K562 (cell line): ENCODE results near the gene SND1. TPM values are rescaled to one million over a fixed set of nuclear protein-coding genes. Genes with fewer than 3 reads are reported as not detected.
A peak's percentile ranks its signal among the peaks of the same experiment; 100 is the strongest.
"Not testable (repeated sequence)": the region's sequence is repeated elsewhere in the genome, so short reads cannot be mapped to it uniquely, and the experiment has no call there.

ENCODE experiments used
- BCOR ChIP-seq: fragments of 450-650 bp; IDR thresholded peaks from 2 replicates; pipeline ENCODE4 v1.6.1; 2016
- CBX1 ChIP-seq: sonication (generic); IDR thresholded peaks from 2 replicates; pipeline ENCODE4 v1.6.1; 2016; ENCODE audit warnings: antibody characterized with exemption, low read depth, mild to moderate bottlenecking
- CCNT2 ChIP-seq: IDR thresholded peaks from 2 replicates; pipeline ENCODE4 v1.6.1; 2011; ENCODE audit warnings: borderline replicate concordance, low read depth, mild to moderate bottlenecking, moderate library complexity, mixed read lengths, low read length; ENCODE audit not compliant: insufficient read length; ENCODE audit errors: extremely low read depth
- CXXC5 ChIP-seq: fragments of 250-450 bp; sonication (Bioruptor Pico); IDR thresholded peaks from 2 replicates; pipeline ENCODE4 v1.8.0; 2022; ENCODE audit warnings: inconsistent platforms, mild to moderate bottlenecking, moderate library complexity
- DMBX1 ChIP-seq: fragments of 250-450 bp; sonication (Bioruptor Pico); IDR thresholded peaks from 2 replicates; pipeline ENCODE4 v1.8.0; 2022; ENCODE audit warnings: inconsistent platforms, mild to moderate bottlenecking, moderate library complexity, borderline replicate concordance
- DPF2 ChIP-seq: fragments of 450-650 bp; IDR thresholded peaks from 2 replicates; pipeline ENCODE4 v1.6.1; 2016
- FOXJ3 ChIP-seq: sonication (generic); formaldehyde crosslinking; IDR thresholded peaks from 2 replicates; pipeline ENCODE4 v1.4.0; 2020; ENCODE audit warnings: mild to moderate bottlenecking, missing genetic modification reagents
- HES1 ChIP-seq: fragments of 450-650 bp; IDR thresholded peaks from 2 replicates; pipeline ENCODE4 v1.6.1; 2016; ENCODE audit warnings: low read depth, mild to moderate bottlenecking, moderate library complexity
- HSF4 ChIP-seq: fragments of 250-450 bp; sonication (Bioruptor Pico); IDR thresholded peaks from 2 replicates; pipeline ENCODE4 v2.1.2; 2022; ENCODE audit warnings: mild to moderate bottlenecking, moderate library complexity, borderline replicate concordance
- LEF1 ChIP-seq: fragments of 450-650 bp; IDR thresholded peaks from 2 replicates; pipeline ENCODE4 v1.6.1; 2016; ENCODE audit warnings: mild to moderate bottlenecking
- NCOA1 ChIP-seq: fragments of 450-650 bp; IDR thresholded peaks from 2 replicates; pipeline ENCODE4 v1.6.1; 2016; ENCODE audit warnings: low read depth
- SMAD1 ChIP-seq: fragments of 150-350 bp; IDR thresholded peaks from 2 replicates; pipeline ENCODE4 v1.6.1; 2014; ENCODE audit warnings: low read length, low read depth; ENCODE audit not compliant: partially characterized antibody
- SMARCE1 ChIP-seq: fragments of 450-650 bp; IDR thresholded peaks from 2 replicates; pipeline ENCODE4 v1.7.1; 2016; ENCODE audit warnings: mild to moderate bottlenecking
- SPI1 ChIP-seq: IDR thresholded peaks from 2 replicates; pipeline ENCODE4 v1.6.1; 2011; ENCODE audit warnings: low read depth, low read length, control low read depth, borderline replicate concordance
- ZNF12 ChIP-seq: sonication (generic); formaldehyde crosslinking; IDR thresholded peaks from 2 replicates; pipeline ENCODE4 v1.4.0; 2020; ENCODE audit warnings: mild to moderate bottlenecking, missing genetic modification reagents
- ZNF699 ChIP-seq: fragments of 250-450 bp; sonication (Bioruptor Pico); IDR thresholded peaks from 2 replicates; pipeline ENCODE4 v1.8.0; 2021; ENCODE audit warnings: mild to moderate bottlenecking, moderate library complexity; ENCODE audit not compliant: insufficient replicate concordance
- polyA plus RNA-seq, 8 experiments: library from polyadenylated mRNA; depleted of rRNA in 4 of 8; stranded (reverse) in 5 of 8; unstranded in 3 of 8; fragments of >200 nt; fragmentation: Nextera tagmentation in 2 of 8; fragmentation: Illumina TruSeq in 1 of 8; extraction: Ambion mirVana in 2 of 8; extraction: Trizol in 1 of 8; gene quantifications; 2 replicates each; pipeline versions ENCODE4 v1.2.1 to v1.2.3, GENCODE V29; 2011 to 2014; ENCODE audit warnings: inconsistent platforms in 1 of 8, missing spikeins in 1 of 8
- total RNA-seq, 7 experiments: library from RNA; depleted of rRNA in 6 of 7; stranded (reverse); fragments of >200 nt in 6 of 7; fragmentation: Illumina TruSeq in 2 of 7; extraction: Trizol in 2 of 7; gene quantifications; 2 replicates each; pipeline versions ENCODE4 v1.2.1 to v1.2.3, GENCODE V29; 2011 to 2021; ENCODE audit warnings: low replicate concordance in 1 of 7
- TF ChIP-seq, protein P1 (sequence below), 3 experiments: fragments of 200-800 bp in 1 of 3; sonication (Bioruptor generic) in 1 of 3; sonication (generic) in 1 of 3; formaldehyde crosslinking in 1 of 3; IDR thresholded peaks; 2 replicates each; pipeline versions ENCODE4 v1.6.1 to v1.8.0; 2016 to 2022; ENCODE audit warnings: mild to moderate bottlenecking in 2 of 3, missing compliant biosample characterization in 2 of 3, missing genetic modification characterization in 2 of 3, missing genetic modification reagents in 1 of 3
- TF ChIP-seq, protein P2 (sequence below): sonication (generic); formaldehyde crosslinking; IDR thresholded peaks from 2 replicates; pipeline ENCODE4 v1.8.1; 2023; ENCODE audit warnings: mild to moderate bottlenecking, missing genetic modification reagents
- TF ChIP-seq, protein P3 (sequence below): sonication (generic); formaldehyde crosslinking; IDR thresholded peaks from 2 replicates; pipeline ENCODE4 v1.8.1; 2023; ENCODE audit warnings: mild to moderate bottlenecking, missing genetic modification reagents
- TF ChIP-seq, protein P4 (sequence below): fragments of 450-650 bp; formaldehyde crosslinking; IDR thresholded peaks from 2 replicates; pipeline ENCODE4 v1.4.0; 2020; ENCODE audit warnings: mild to moderate bottlenecking, mixed read lengths

SND1 gene
- total and polyA plus RNA-seq, 9 of the 15 experiments (the other 6 are each of a cell fraction or from before 2014, with no cell fraction given): 46.5 to 307 (median 191) TPM

DNA sequence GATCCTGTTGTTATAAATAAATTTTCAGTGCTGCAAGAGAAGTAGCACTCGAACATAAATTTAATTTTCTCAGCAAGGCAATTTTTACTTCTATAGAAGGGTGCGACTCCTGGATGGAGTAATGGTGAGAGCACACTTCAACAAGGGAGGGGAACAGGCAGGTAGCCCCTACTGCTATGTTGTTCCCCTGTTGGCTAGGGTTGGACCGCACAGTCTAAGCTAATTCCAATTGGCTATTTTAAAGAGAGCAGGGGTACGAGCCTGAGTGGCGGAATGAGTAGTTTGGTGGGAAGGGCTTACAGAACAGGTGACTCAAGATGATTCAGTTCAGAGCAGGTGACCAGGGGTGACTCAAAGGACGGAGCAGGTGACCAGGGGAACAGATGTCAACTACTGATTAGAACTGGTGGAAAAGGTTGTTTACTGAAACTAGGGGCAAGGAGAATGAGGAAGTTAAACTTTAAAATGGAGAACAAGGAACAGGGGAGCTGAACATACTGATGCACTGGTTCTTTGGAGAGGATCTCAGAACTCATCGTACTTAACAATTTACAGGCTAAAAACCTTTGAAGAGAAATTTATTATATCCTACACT lies 185.9 kb downstream of the SND1 start (continued):
- peak; percentile 36 for TF ChIP-seq ZNF699 (CRISPR knock-in tag)
- TF ChIP-seq, protein P1, sequence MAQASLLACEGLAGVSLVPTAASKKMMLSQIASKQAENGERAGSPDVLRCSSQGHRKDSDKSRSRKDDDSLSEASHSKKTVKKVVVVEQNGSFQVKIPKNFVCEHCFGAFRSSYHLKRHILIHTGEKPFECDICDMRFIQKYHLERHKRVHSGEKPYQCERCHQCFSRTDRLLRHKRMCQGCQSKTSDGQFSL (CRISPR knock-in tag; IDR thresholded peaks at IDR 0.05): 0 out of 2 replicates have a peak, but pooled peaks have one; percentile 40
- TF ChIP-seq, protein P1 (tag; IDR thresholded peaks at IDR 0.05): not testable (repeated sequence)
- 0 out of 2 replicates have a peak, but pooled peaks have one; percentile 57 for TF ChIP-seq ZNF12
- peak; percentile 46 for TF ChIP-seq CCNT2
- TF ChIP-seq CBX1: peak; percentile 88
- peak; percentile 73 for TF ChIP-seq HSF4 (CRISPR knock-in tag)
- peak; percentile 59; the same call in 1 of the 2 replicates for TF ChIP-seq SPI1
- TF ChIP-seq, protein P2, sequence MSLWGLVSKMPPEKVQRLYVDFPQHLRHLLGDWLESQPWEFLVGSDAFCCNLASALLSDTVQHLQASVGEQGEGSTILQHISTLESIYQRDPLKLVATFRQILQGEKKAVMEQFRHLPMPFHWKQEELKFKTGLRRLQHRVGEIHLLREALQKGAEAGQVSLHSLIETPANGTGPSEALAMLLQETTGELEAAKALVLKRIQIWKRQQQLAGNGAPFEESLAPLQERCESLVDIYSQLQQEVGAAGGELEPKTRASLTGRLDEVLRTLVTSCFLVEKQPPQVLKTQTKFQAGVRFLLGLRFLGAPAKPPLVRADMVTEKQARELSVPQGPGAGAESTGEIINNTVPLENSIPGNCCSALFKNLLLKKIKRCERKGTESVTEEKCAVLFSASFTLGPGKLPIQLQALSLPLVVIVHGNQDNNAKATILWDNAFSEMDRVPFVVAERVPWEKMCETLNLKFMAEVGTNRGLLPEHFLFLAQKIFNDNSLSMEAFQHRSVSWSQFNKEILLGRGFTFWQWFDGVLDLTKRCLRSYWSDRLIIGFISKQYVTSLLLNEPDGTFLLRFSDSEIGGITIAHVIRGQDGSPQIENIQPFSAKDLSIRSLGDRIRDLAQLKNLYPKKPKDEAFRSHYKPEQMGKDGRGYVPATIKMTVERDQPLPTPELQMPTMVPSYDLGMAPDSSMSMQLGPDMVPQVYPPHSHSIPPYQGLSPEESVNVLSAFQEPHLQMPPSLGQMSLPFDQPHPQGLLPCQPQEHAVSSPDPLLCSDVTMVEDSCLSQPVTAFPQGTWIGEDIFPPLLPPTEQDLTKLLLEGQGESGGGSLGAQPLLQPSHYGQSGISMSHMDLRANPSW (CRISPR knock-in tag): peak; percentile 65; the same call in 1 of the 2 replicates
- TF ChIP-seq SMARCE1: peak; percentile 99
- TF ChIP-seq LEF1: peak; percentile 94
- TF ChIP-seq NCOA1: peak; percentile 93
- TF ChIP-seq, protein P3, sequence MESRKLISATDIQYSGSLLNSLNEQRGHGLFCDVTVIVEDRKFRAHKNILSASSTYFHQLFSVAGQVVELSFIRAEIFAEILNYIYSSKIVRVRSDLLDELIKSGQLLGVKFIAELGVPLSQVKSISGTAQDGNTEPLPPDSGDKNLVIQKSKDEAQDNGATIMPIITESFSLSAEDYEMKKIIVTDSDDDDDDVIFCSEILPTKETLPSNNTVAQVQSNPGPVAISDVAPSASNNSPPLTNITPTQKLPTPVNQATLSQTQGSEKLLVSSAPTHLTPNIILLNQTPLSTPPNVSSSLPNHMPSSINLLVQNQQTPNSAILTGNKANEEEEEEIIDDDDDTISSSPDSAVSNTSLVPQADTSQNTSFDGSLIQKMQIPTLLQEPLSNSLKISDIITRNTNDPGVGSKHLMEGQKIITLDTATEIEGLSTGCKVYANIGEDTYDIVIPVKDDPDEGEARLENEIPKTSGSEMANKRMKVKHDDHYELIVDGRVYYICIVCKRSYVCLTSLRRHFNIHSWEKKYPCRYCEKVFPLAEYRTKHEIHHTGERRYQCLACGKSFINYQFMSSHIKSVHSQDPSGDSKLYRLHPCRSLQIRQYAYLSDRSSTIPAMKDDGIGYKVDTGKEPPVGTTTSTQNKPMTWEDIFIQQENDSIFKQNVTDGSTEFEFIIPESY (CRISPR knock-in tag): peak; percentile 89
- peak; percentile 72; the same call in 1 of the 2 replicates for TF ChIP-seq HES1
- peak; percentile 94 for TF ChIP-seq DPF2
- TF ChIP-seq CXXC5: peak; percentile 68
- TF ChIP-seq SMAD1: peak; percentile 49
- TF ChIP-seq, protein P4, sequence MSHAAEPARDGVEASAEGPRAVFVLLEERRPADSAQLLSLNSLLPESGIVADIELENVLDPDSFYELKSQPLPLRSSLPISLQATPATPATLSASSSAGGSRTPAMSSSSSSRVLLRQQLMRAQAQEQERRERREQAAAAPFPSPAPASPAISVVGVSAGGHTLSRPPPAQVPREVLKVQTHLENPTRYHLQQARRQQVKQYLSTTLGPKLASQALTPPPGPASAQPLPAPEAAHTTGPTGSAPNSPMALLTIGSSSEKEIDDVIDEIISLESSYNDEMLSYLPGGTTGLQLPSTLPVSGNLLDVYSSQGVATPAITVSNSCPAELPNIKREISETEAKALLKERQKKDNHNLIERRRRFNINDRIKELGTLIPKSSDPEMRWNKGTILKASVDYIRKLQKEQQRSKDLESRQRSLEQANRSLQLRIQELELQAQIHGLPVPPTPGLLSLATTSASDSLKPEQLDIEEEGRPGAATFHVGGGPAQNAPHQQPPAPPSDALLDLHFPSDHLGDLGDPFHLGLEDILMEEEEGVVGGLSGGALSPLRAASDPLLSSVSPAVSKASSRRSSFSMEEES (CRISPR knock-in tag): peak; percentile 56; the same call in 1 of the 2 replicates
- TF ChIP-seq BCOR: peak; percentile 57; the same call in 1 of the 2 replicates
- peak; percentile 62; the same call in 1 of the 2 replicates for TF ChIP-seq DMBX1
- peak; percentile 42; the same call in 1 of the 2 replicates for TF ChIP-seq FOXJ3 (CRISPR knock-in tag)
